CD4-positive, alpha-beta T cell treated with Interleukin-2 at 100 ng/mL for 4 hours (primary cell): Measurements from ENCODE around the gene REPS1.

Experiments
- DNase-seq: peaks from one replicate; pipeline ENCODE4 v3.0.0-alpha.2; 2020; ENCODE audit warnings: low spot score

The REPS1 gene

DNA sequence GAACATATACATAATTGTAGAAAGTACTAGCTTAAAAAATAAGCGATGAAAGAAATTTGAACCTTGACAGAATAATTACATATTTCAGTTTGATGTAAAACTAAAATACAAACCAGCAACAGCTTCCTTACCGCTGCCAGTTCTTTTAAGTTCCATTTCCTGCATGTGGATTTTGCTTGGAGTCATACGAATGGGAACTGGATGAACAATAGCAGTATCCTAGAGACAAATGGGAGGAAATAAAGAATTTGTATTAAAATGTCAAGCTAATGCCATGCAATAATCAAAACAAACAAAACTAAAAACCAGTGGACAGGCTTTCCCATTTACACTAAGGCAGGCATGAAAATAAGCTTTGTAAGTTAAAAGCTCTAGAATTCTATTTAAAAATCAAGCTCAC lies 67.1 kb downstream of the REPS1 start:
- DNase-seq, result no peak

DNA sequence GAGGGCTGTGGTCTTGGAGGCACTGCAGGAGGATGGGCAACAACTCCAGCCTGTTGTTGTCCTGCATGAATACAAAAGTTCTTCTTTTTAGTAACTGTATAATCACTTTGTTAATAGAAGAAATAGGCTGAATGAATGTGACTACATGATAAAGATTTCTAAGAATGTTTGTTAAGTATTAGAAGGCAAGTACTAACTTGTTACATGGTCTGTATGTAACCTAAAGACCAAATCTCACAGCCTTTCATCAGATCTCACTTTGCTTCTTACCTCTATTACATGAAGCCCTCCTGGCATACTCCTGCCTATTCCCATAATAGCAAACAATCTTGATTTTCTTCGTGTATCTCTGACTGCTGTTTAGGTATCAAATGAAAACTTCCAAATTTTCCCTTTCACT lies 73.4 kb downstream of the REPS1 start:
- DNase-seq, result no peak

DNA sequence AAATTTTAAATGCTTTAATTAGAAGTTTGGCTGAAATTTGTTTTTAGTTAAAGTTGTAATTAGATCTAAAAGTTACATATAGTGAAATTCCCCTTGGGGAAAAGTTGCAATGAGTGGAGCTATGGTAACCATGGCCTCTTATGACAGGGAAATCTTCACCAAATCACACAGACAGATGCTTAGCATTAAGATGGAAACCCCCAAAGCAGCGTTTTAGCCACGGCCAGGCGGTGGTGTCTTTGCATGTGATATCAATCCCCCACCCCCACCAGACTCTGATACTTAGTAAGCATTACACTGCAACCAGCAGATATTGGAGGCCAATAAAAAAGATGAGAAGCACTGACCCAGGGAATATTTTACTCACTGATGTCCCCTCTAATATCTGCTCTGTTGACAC lies 75.7 kb downstream of the REPS1 start:
- no peak for DNase-seq

GRCh38 chr6:138909975-138910374 lies 78.1 kb downstream of the REPS1 start:
- DNase-seq, result no peak

- no peak for DNase-seq
Observed at GRCh38 chr6:138909511-138909910, 78.5 kb downstream of the REPS1 start.

GRCh38 chr6:138907167-138907566 lies 80.9 kb downstream of the REPS1 start:
- no peak for DNase-seq

DNA sequence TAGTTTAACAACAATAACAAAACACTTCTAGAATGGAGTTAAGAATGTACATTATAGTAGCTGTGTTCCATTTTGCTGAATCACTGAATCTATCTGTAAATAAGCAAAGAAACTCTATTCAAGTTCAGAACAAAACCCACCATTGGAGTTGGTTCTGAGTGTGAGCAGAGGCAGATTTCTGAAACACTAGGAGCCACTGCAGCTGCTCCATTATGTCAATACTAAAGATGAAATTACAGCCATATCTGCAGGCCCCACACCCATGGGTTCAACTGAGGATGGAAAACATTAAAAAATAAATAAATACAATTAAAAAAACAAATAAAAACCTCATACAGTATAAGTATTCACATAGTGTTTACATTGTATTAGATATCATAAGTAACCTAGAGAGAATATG lies 91.0 kb downstream of the REPS1 start:
- no peak for DNase-seq

DNA sequence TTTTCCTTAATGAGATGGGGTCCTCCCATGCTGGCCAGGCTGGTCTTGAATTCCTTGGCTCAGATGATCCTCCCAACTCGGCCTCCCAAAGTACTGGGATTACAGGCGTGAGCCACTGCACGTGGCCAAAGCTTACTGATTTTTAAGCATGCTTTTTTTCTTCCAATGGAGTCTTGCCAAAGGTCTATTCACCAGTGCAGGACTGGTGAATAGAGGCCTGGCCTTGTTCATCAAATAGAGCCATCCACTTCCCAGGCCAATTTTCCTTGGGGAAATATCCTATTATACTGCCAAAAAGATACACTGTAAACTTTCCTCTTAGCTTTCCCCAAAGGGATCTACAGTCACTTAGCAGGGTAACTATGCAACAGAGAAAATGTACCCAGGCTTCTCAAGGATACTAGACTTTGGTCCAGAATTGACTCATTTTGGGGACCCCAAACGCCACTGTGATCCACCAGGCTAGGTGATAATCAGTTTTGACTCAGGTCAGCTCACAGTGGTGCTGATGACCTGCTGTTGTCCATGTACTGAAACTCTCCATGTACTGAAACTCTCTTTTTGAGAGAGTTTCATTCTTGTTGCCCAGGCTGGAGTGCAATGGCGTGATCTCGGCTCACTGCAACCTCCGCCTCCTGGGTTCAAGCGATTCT lies 91.8 kb downstream of the REPS1 start:
- DNase-seq, result no peak

DNA sequence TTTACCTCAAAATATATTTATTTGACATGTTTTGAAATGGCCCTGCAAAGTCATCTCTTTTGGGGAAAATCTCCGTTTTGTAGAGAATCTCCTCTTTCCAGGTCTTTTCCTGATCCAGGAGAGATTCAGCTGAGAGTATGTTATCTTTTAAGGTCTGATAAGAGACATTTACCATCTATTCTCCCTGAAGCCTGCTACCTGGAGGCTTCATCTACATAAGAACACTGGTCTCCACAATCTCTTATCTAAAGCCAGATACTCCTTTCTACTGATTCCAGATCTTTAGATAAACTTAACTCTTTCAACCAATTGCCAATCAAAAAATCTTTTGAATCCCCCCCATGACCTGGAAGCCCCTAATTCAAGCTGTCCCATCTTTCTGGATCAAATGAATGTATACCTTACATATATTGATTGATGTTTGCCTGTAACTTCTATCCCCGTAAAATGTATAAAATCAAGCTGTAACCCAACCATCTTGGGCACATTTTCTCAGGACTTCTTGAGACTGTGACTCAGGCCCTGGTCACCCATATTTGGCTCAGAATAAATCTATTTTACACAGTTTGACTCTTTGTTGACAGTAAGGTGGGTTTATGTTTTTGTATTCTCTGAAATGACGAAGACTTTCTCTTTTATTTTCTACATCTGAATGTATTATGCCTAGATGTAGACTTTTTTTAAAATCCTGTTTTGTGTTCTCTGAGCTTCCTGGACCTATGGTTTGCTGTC lies 96.6 kb downstream of the REPS1 start:
- no peak for DNase-seq

DNA sequence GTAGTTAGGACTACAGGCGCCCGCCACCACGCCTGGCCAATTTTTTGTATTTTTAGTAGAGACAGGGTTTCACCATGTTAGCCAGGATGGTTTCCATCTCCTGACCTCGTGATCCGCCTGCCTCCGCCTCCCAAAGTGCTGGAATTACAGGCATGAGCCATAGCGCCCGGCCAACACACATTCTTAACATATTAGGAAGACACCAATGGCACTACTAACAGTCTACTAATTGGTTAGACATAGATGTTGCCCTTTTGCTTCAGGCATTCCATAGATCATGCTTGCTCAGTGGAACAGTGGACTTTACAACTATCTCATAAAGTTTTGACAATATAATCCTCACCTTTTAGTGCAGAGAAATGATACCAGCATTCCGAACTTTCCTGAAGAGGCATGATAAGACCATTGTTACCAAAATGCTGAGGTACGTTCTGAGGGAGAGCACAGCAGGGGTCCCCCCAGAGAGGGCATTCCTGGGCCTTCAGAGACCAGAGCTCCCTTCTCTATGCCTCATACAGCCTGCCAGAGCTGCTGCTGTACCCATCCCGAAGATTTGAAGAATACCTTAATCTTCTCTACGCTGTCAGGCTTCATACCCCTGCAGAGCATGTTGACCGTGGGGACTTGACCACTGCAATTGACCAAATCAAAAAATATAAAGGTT lies 102.8 kb downstream of the REPS1 start:
- no peak for DNase-seq

- no peak for DNase-seq
Observed at GRCh38 chr6:138882369-138883017, 105.6 kb downstream of the REPS1 start.

GRCh38 chr6:138873191-138873590 lies 114.9 kb downstream of the REPS1 start:
- DNase-seq, result no peak

DNA sequence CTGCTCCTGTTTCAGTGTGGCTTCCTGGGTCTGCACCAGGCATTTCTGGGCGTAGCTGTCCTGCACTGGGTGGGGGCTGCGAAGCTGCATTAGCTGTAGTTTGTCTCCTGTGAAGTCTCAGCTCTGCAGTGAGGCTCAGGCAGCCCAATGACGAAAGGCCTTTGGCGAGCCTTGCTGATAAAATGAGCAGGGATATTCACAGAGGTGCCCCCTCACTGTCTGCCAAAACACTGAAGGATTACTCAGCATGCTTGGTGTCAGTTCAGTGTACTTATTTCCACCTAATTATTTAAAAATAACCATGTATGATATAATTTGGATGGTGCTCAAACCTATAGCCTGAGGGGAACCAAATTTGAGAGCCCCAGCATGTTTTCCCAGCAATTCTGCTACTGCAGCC lies 118.7 kb downstream of the REPS1 start:
- no peak for DNase-seq

DNA sequence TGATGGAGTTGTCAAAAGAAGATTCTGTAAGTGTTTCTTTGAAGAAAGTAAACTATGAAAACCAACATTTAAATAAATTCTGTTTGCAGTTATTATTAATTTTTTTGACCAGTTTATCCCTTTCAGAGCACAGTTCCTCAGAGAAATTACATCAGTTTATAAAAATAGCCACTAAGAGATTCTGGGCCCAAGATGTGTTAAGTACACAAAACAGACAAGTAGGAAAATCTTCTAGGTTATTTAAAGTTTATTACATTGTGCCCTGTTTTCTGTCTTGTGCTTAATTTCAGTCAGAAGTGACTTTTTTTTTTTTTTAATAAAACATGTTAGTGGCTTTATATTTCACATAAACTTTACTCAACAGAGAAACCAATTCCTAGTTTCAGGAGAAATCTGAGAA lies 119.9 kb downstream of the REPS1 start:
- DNase-seq, result no peak

DNA sequence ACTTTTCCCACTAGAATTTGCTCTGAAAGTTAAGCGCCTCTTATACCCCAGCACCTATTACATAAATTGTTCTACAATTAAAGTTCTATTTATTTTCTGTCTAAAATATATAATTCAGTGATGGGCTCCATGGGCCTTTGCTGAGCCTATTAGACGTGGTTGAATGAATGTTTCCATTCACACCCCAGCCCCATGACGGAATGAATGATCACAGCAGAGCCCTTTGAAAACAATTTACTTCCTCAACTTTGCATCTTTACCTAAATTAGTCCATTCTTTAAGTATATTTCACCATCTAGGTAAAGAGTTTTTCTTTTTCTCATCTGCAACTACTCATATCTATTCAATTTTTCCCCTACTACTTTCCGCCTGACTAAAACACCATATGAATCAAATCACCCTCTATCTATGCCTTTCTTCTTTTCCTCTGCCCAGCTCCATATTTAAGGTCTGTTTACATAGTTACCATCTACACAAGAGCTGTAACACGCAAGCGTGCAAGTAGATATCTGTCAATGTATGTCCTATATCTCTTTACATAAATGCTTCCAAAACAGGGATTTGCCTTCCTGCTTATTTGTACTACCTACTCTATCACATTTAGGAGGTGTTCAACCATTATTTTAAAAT lies 122.5 kb downstream of the REPS1 start:
- DNase-seq, result no peak

- no peak for DNase-seq
Observed at GRCh38 chr6:138864343-138864890, 123.6 kb downstream of the REPS1 start.

DNA sequence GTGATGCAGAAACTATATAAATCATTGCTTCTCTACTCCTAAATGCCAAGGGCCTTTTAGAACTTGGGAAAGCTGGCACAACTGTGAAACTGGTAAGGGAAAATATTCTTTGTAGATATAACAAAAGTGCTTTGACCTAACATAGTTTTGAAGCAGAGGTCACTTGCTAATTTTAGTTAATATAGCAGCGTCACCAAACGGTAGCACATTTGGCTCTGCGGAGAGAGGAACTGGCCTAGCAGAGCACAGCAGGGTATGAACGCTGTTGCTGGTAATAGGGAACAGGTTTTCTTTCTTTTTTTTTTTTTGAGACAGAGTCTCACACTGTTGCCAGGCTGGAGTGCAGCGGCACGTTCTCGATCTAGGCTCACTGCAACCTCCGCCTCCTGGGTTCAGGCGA lies 124.7 kb downstream of the REPS1 start:
- DNase-seq, result no peak

GRCh38 chr6:138862456-138862855 lies 125.6 kb downstream of the REPS1 start:
- DNase-seq, result no peak

DNA sequence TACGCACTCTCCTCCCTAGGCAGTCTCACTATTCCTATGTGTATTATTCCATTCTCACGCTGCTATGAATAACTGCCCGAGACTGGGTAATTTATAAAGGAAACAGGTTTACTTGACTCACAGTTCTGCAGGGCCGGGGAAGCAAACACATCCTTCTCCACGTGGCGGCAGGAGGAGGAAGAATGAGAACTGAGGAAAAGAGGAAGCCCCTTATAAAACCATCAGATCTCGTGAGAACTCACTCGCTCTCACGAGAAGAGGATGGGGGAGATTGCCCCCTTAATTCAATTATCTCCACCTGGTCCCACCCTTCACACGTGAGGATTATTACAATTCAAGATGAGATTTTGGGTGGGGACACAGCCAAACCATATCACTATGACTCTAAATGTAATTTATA lies 130.3 kb downstream of the REPS1 start:
- no peak for DNase-seq

DNA sequence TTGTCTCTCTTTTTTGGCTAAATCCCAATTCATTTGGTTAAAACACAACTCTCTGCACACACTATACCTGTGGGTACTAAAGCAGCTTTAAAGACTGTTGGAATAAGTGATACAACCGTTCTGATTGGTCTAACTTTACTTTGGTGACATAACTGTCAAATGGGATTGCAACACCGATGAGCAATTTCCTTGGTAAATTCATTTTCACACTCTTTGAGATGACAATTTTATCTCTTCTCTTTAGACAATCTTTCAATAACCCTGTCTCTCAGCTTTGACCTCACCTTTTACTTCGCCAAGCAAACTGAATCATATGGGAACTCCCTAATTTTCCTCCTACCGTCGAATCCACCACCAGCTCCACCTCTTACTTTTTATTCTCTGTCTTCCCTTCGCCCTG lies 131.4 kb downstream of the REPS1 start:
- no peak for DNase-seq
